Gastrocnemius medialis (tissue), 4 donors: ENCODE data around the gene FBRSL1. TPM values are rescaled to one million over a fixed set of nuclear protein-coding genes. Genes with fewer than 3 reads are reported as not detected.

ENCODE experiments used
- ATAC-seq, 2 donors: fragments of 150-250 bp; one replicate each; pipeline ENCODE4 v1.9.1; 2016
- DNase-seq, 2 donors: peaks; one replicate each; pipeline ENCODE4 v3.0.0-alpha.2; 2019
- H3K27ac ChIP-seq, 4 donors: fragments of 200-600 bp; sonication (generic); 1 replicate in 1 of 4; 2 replicates in 3 of 4; pipeline ENCODE4 v1.5.1; 2016 to 2018; ENCODE audit warnings: mild to moderate bottlenecking in 2 of 4, moderate library complexity in 1 of 4
- H3K27me3 ChIP-seq, 3 donors: fragments of 200-600 bp; sonication (generic) in 2 of 3; 1 replicate in 1 of 3; 2 replicates in 2 of 3; pipeline versions ENCODE4 v1.5.1 to v1.6.0; 2016 to 2019; ENCODE audit warnings: mild to moderate bottlenecking in 1 of 3, moderate library complexity in 1 of 3
- H3K36me3 ChIP-seq, 2 donors: fragments of 200-600 bp; sonication (generic) in 1 of 2; one replicate each; pipeline ENCODE4 v1.5.1; 2017 to 2018
- H3K4me1 ChIP-seq, 2 donors: fragments of 200-600 bp; sonication (generic) in 1 of 2; one replicate each; pipeline ENCODE4 v1.5.1; 2016 to 2017; ENCODE audit warnings: mild to moderate bottlenecking in 2 of 2
- H3K4me3 ChIP-seq, 4 donors: fragments of 200-600 bp; sonication (generic) in 3 of 4; 1 replicate in 1 of 4; 2 replicates in 3 of 4; pipeline ENCODE4 v1.5.1; 2016 to 2019; ENCODE audit warnings: mild to moderate bottlenecking in 2 of 4
- H3K9me3 ChIP-seq, 3 donors: fragments of 200-600 bp; sonication (generic) in 2 of 3; 1 replicate in 1 of 3; 2 replicates in 2 of 3; pipeline ENCODE4 v1.5.1; 2016 to 2019
- CTCF ChIP-seq, 5 experiments: fragments of 450-650 bp in 3 of 5; fragments of 200-600 bp in 2 of 5; sonication (generic) in 2 of 5; IDR thresholded peaks in 4 of 5; conservative IDR thresholded peaks in 1 of 5; 1 replicate in 4 of 5; 2 replicates in 1 of 5; pipeline ENCODE4 v1.5.1; 2016 to 2019; ENCODE audit warnings: antibody characterized with exemption in 5 of 5, mild to moderate bottlenecking in 3 of 5, moderate library complexity in 3 of 5
- POLR2A ChIP-seq, 2 donors: fragments of 450-650 bp; IDR thresholded peaks; one replicate each; pipeline ENCODE4 v1.6.1; 2017; ENCODE audit warnings: antibody characterized with exemption in 2 of 2, mild to moderate bottlenecking in 2 of 2, moderate library complexity in 2 of 2
- in situ Hi-C, 4 donors: fragments of 200-750 bp; cut with MboI; loops; one replicate each; pipeline versions ENCODE4 v1.15.0 to v1.8.0; 2017; ENCODE audit warnings: low sequenced_read_pairs in 4 of 4
- intact Hi-C: fragments of 100-400 bp; cut with DNase I; formaldehyde crosslinking; loops from one replicate; pipeline ENCODE4 v1.15.1; 2023; ENCODE audit warnings: low total_unique reads
- total RNA-seq, 4 donors: library from RNA; depleted of rRNA; stranded (reverse); fragments of >200 nt; gene quantifications; one replicate each; pipeline versions ENCODE4 v1.1.0 to v1.2.3, GENCODE V29; 2016

FBRSL1 gene
- total RNA-seq, 4 donors from 2014 or later: 8.4 to 29.4 (median 22.8) TPM

- H3K4me3 ChIP-seq: no peak overlapping the region
- intact Hi-C loops: no loop called here
- no peaks in the 10 kb centered on the region for H3K27me3 ChIP-seq
- no peak for DNase-seq
- H3K4me1 ChIP-seq: peaks cover 87 to 98% of the 10 kb centered on the region in 2 donors
- peak overlapping the region; percentile 55 to 72 (median 66) for H3K27ac ChIP-seq
- in situ Hi-C loops: no loop called here
- H3K36me3 ChIP-seq: no peaks in the 10 kb centered on the region
- no peaks in the 10 kb centered on the region for H3K9me3 ChIP-seq
- TF ChIP-seq CTCF (IDR thresholded peaks at IDR 0.05 in 4 of 5, conservative IDR thresholded peaks at IDR 0.05 in 1 of 5) (no peak), POLR2A (IDR thresholded peaks at IDR 0.05) (no peak)
- no peak for ATAC-seq
These were observed 6.4 kb downstream of the FBRSL1 start for GRCh38 chr12:132496358-132496669.

- intact Hi-C loops: no loop called here
These were observed 6.8 kb downstream of the FBRSL1 start for GRCh38 chr12:132496710-132497109.

GRCh38 chr12:132497514-132498405 lies 7.8 kb downstream of the FBRSL1 start:
- H3K27ac ChIP-seq: no peak overlapping the region
- TF ChIP-seq POLR2A (IDR thresholded peaks at IDR 0.05) (no peak), CTCF (IDR thresholded peaks at IDR 0.05 in 4 of 5, conservative IDR thresholded peaks at IDR 0.05 in 1 of 5) (no peak)
- in situ Hi-C loops (no loop called here), intact Hi-C loops (no loop called here)
- DNase-seq (no peak), ATAC-seq (no peak)
- H3K27me3 ChIP-seq: no peaks in the 10 kb centered on the region
- H3K4me1 ChIP-seq: peaks cover 84 to 97% of the 10 kb centered on the region in 2 donors
- H3K9me3 ChIP-seq: no peaks in the 10 kb centered on the region
- no peak overlapping the region for H3K4me3 ChIP-seq
- H3K36me3 ChIP-seq: no peaks in the 10 kb centered on the region

More at GRCh38 chr12:132496710-132497109, 6.8 kb downstream of the FBRSL1 start:
- DNase-seq (no peak), ATAC-seq (no peak)
- Histone ChIP-seq H3K27ac (no peak overlapping the region), H3K4me3 (no peak overlapping the region), H3K36me3 (no peaks in the 10 kb centered on the region), H3K27me3 (no peaks in the 10 kb centered on the region), H3K9me3 (no peaks in the 10 kb centered on the region), H3K4me1 (peaks cover 87 to 98% of the 10 kb centered on the region in 2 donors)
- in situ Hi-C loops: no loop called here
- TF ChIP-seq POLR2A (IDR thresholded peaks at IDR 0.05) (no peak), CTCF (IDR thresholded peaks at IDR 0.05 in 4 of 5, conservative IDR thresholded peaks at IDR 0.05 in 1 of 5) (no peak)

- H3K4me1 ChIP-seq: peaks cover 91 to 99% of the 10 kb centered on the region in 2 donors
- ATAC-seq: no peak
- intact Hi-C loops: no loop called here
- no peaks in the 10 kb centered on the region for H3K9me3 ChIP-seq
- H3K4me3 ChIP-seq: no peak overlapping the region
- H3K27me3 ChIP-seq: no peaks in the 10 kb centered on the region
- no peak for TF ChIP-seq CTCF (IDR thresholded peaks at IDR 0.05 in 4 of 5, conservative IDR thresholded peaks at IDR 0.05 in 1 of 5)
- in situ Hi-C loops: no loop called here
- H3K36me3 ChIP-seq: no peaks in the 10 kb centered on the region
- H3K27ac ChIP-seq: no peak overlapping the region
- DNase-seq: no peak
These were observed 9.0 kb downstream of the FBRSL1 start for GRCh38 chr12:132498931-132499330.
